Measurements from ENCODE around the gene OSBP.

The OSBP gene

DNA sequence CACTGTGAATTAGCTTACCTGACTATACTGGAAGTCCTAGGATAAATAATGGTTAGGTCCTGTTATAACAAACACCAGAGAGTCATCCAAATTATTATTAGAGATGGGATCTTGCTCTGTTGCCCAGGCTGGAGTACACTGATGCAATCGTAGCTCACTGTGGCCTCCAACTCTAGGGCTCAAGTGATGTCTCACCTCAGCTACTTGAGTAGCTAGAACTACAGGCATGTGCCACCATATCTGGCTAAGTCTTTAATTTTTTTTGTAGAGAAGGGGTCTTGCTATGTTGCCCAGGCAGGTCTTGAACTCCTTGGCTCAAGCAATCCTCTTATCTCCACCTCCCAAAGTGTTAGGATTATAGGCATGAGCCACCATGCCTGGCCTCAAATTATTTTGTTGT, 37.2 kb downstream of the OSBP start:
- TF ChIP-seq CTCF (IDR thresholded peaks at IDR 0.05; ENCODE audit: insufficient read depth, low read length, poor library complexity, severe bottlenecking), result no peak
- H3K36me3 ChIP-seq (ENCODE audit: control insufficient read depth, insufficient read depth, low read length), result peaks cover 14% of the 10 kb centered on the region

DNA sequence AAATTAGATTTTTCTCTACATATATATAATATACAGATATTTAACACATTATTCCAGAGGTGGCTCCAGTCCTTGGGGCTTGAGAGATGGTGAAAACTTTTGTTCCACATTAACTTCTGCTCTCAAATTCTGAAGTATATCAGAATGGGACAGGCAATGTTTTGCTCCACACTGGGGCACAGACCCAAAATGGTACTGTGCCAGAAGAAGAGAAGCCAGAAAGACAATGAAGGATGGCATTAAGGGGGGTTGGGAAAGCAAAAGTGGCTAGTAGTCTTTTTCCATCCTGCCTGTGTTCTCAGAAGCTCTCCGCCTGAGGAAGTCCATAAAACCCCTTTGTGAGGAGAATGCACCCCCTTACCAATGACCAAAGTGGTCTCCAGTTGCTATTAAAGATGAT, 40.1 kb downstream of the OSBP start:
- peaks cover 10% of the 10 kb centered on the region for H3K36me3 ChIP-seq (ENCODE audit: control insufficient read depth, insufficient read depth, low read length)
- no peak for TF ChIP-seq CTCF (IDR thresholded peaks at IDR 0.05; ENCODE audit: insufficient read depth, low read length, poor library complexity, severe bottlenecking)
- DNase-seq (ENCODE audit: extremely low read depth, insufficient read length), result no peak
- no peak overlapping the region for H3K4me3 ChIP-seq (replicated peaks; ENCODE audit: low read depth, low read length)
- H3K27me3 ChIP-seq (replicated peaks; ENCODE audit: control insufficient read depth, insufficient read depth, low read length), result no peaks in the 10 kb centered on the region

More for the DNA sequence above, 37.2 kb downstream of the OSBP start:
- Histone ChIP-seq H3K27me3 (replicated peaks; ENCODE audit: control insufficient read depth, insufficient read depth, low read length) (no peaks in the 10 kb centered on the region), H3K4me3 (replicated peaks; ENCODE audit: low read depth, low read length) (no peak overlapping the region)
- no peak for DNase-seq (ENCODE audit: extremely low read depth, insufficient read length)

DNA sequence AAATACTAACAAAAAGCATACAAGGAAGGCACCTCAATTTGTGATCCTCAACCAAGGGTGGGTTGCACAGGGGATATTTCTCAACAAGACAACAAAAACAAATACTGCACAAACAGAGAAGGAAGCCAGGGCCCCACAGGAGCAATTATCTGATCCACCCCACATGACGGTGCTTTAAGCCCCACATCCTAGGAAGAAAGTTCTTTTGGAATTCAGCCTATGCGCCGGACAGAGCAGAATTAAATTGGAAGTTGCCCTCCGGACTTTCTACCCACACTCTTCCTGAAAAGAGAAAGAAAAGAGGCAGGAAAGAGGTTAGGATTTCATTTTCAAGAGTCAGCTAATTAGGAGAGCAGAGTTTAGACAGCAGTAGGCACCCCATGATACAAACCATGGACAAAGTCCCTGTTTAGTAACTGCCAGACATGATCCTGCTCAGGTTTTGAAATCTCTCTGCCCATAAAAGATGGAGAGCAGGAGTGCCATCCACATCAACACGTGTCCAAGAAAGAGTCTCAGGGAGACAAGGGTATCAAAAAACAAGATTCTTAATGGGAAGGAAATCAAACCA, 40.6 kb downstream of the OSBP start:
- DNase-seq (ENCODE audit: extremely low read depth, insufficient read length), result no peak
- Histone ChIP-seq H3K27me3 (replicated peaks; ENCODE audit: control insufficient read depth, insufficient read depth, low read length) (no peaks in the 10 kb centered on the region), H3K36me3 (ENCODE audit: control insufficient read depth, insufficient read depth, low read length) (peaks cover 10% of the 10 kb centered on the region), H3K4me3 (replicated peaks; ENCODE audit: low read depth, low read length) (no peak overlapping the region)
- no peak for TF ChIP-seq CTCF (IDR thresholded peaks at IDR 0.05; ENCODE audit: insufficient read depth, low read length, poor library complexity, severe bottlenecking)

- Histone ChIP-seq H3K36me3 (ENCODE audit: control insufficient read depth, insufficient read depth, low read length) (peaks cover 10% of the 10 kb centered on the region), H3K27me3 (replicated peaks; ENCODE audit: control insufficient read depth, insufficient read depth, low read length) (no peaks in the 10 kb centered on the region), H3K4me3 (replicated peaks; ENCODE audit: low read depth, low read length) (no peak overlapping the region)
- TF ChIP-seq CTCF (IDR thresholded peaks at IDR 0.05; ENCODE audit: insufficient read depth, low read length, poor library complexity, severe bottlenecking), result no peak
- DNase-seq (ENCODE audit: extremely low read depth, insufficient read length), result no peak
Observed at GRCh38 chr11:59574467-59574866, 41.1 kb downstream of the OSBP start.

- Histone ChIP-seq H3K36me3 (ENCODE audit: control insufficient read depth, insufficient read depth, low read length) (peaks cover 10% of the 10 kb centered on the region), H3K27me3 (replicated peaks; ENCODE audit: control insufficient read depth, insufficient read depth, low read length) (no peaks in the 10 kb centered on the region), H3K4me3 (replicated peaks; ENCODE audit: low read depth, low read length) (no peak overlapping the region)
- no peak for DNase-seq (ENCODE audit: extremely low read depth, insufficient read length)
- no peak for TF ChIP-seq CTCF (IDR thresholded peaks at IDR 0.05; ENCODE audit: insufficient read depth, low read length, poor library complexity, severe bottlenecking)
Observed at GRCh38 chr11:59573216-59573615, 42.4 kb downstream of the OSBP start.

GRCh38 chr11:59572091-59572490, 43.5 kb downstream of the OSBP start:
- TF ChIP-seq CTCF (IDR thresholded peaks at IDR 0.05; ENCODE audit: insufficient read depth, low read length, poor library complexity, severe bottlenecking), result no peak
- peaks cover 7% of the 10 kb centered on the region for H3K36me3 ChIP-seq (ENCODE audit: control insufficient read depth, insufficient read depth, low read length)
- no peak overlapping the region for H3K4me3 ChIP-seq (replicated peaks; ENCODE audit: low read depth, low read length)
- DNase-seq (ENCODE audit: extremely low read depth, insufficient read length), result no peak
- H3K27me3 ChIP-seq (replicated peaks; ENCODE audit: control insufficient read depth, insufficient read depth, low read length), result no peaks in the 10 kb centered on the region

All from GM06990 (cell line).